ENCODE data around the gene LGR4. TPM values are rescaled to one million over a fixed set of nuclear protein-coding genes. Genes with fewer than 3 reads are reported as not detected.

Gene LGR4
- total RNA-seq, 4 donors from 2014 or later = 5.5 to 37.6 (median 11.8) TPM

GRCh38 chr11:27396259-27396839, 76.2 kb downstream of the LGR4 start:
- Histone ChIP-seq H3K4me1 (peaks cover 23 to 33% of the 10 kb centered on the region in 2 donors), H3K27ac (no peak overlapping the region), H3K36me3 (no peaks in the 10 kb centered on the region), H3K9me3 (no peaks in the 10 kb centered on the region), H3K4me3 (no peak overlapping the region), H3K27me3 (no peaks in the 10 kb centered on the region)
- no peak for ATAC-seq
- no peak for DNase-seq
- TF ChIP-seq, protein P1, sequence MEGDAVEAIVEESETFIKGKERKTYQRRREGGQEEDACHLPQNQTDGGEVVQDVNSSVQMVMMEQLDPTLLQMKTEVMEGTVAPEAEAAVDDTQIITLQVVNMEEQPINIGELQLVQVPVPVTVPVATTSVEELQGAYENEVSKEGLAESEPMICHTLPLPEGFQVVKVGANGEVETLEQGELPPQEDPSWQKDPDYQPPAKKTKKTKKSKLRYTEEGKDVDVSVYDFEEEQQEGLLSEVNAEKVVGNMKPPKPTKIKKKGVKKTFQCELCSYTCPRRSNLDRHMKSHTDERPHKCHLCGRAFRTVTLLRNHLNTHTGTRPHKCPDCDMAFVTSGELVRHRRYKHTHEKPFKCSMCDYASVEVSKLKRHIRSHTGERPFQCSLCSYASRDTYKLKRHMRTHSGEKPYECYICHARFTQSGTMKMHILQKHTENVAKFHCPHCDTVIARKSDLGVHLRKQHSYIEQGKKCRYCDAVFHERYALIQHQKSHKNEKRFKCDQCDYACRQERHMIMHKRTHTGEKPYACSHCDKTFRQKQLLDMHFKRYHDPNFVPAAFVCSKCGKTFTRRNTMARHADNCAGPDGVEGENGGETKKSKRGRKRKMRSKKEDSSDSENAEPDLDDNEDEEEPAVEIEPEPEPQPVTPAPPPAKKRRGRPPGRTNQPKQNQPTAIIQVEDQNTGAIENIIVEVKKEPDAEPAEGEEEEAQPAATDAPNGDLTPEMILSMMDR (IDR thresholded peaks at IDR 0.05 in 4 of 5, conservative IDR thresholded peaks at IDR 0.05 in 1 of 5) = no peak
- TF ChIP-seq POLR2A (IDR thresholded peaks at IDR 0.05) = no peak
- intact Hi-C loops (cut with DNase I; ENCODE audit: low total_unique reads) (loop anchor here (5.0 kb wide), 1 partner anchor 86 kb away; no protein-coding TSS in a partner anchor), in situ Hi-C loops (cut with MboI; ENCODE audit: low sequenced_read_pairs in 4 of 4) (no loop called here)

DNA sequence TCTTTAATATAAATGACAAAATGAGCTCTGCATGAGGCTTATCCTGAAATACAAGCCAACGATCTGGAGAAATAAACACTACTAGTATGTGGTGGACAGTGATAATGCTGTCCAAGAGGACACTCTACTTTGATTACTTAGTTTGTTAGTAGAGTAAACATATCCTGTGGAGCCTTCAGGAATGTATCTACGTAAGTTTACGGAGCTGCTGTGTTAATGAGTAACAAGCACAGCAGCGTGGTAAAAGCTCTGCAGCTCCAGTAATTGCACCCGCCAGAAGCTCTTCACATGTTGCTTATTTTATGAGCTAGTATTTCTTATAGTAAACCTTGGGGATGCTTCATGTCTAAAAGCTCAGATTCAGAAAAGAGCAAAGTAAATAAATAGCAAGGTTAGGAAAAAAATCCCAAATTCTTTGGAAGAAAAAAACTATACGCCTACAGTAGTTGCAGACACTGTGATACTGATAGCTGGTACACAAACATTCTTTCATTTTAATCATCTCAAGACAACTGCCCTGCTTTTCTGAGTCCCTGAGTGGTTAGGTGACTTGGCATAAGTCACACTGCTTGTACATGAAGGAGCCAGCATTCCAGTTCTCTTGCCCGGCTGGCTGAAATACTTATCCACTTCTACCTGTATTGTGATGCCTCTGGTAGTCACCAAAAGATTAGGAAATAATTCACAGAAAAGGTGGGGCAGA, 76.9 kb downstream of the LGR4 start:
- Histone ChIP-seq H3K4me1 (peaks cover 23 to 33% of the 10 kb centered on the region in 2 donors), H3K4me3 (no peak overlapping the region), H3K27ac (no peak overlapping the region), H3K9me3 (no peaks in the 10 kb centered on the region), H3K36me3 (no peaks in the 10 kb centered on the region), H3K27me3 (no peaks in the 10 kb centered on the region)
- in situ Hi-C loops (cut with MboI; ENCODE audit: low sequenced_read_pairs in 4 of 4) (no loop called here), intact Hi-C loops (cut with DNase I; ENCODE audit: low total_unique reads) (loop anchor here (5.0 kb wide), 1 partner anchor 87 kb away; no protein-coding TSS in a partner anchor)
- peak in 1 of 2 donors; percentile 65 for ATAC-seq
- no peak for DNase-seq
- TF ChIP-seq POLR2A (IDR thresholded peaks at IDR 0.05) = no peak
- TF ChIP-seq, protein P1 (IDR thresholded peaks at IDR 0.05 in 4 of 5, conservative IDR thresholded peaks at IDR 0.05 in 1 of 5) = no peak

DNA sequence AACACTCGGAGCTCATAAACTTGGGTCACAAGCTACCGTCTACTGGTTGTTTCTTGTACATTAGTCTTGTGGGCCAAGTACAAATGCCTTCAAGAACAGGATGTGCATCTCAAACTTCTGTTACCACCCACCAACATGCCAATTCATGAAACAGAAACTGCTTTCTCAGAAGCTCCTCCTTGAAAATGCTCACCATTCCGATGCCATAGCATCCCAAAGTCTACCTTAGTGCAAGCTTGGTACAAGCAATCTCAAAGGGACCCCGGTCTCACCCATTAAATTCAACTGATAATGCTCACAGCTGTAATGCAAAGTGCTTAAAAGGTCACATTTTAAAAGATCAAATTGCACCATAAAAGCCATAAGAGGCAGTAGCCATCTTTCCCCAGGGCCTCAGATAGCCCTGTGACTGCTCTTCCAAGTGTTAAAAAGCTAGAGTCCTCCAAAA, 77.8 kb downstream of the LGR4 start:
- Histone ChIP-seq H3K4me3 (no peak overlapping the region), H3K4me1 (peaks cover 23 to 33% of the 10 kb centered on the region in 2 donors), H3K9me3 (no peaks in the 10 kb centered on the region), H3K27ac (no peak overlapping the region), H3K27me3 (no peaks in the 10 kb centered on the region), H3K36me3 (no peaks in the 10 kb centered on the region)
- intact Hi-C loops (cut with DNase I; ENCODE audit: low total_unique reads) = loop anchor here (5.0 kb wide), 1 partner anchor 87 kb away; no protein-coding TSS in a partner anchor
- ATAC-seq (peak in 1 of 2 donors; percentile 35), DNase-seq (no peak)
- TF ChIP-seq POLR2A (IDR thresholded peaks at IDR 0.05) = no peak
- TF ChIP-seq, protein P1 (IDR thresholded peaks at IDR 0.05 in 4 of 5, conservative IDR thresholded peaks at IDR 0.05 in 1 of 5) = no peak
- in situ Hi-C loops (cut with MboI; ENCODE audit: low sequenced_read_pairs in 4 of 4) = no loop called here

GRCh38 chr11:27392278-27393114, 80.1 kb downstream of the LGR4 start:
- intact Hi-C loops (cut with DNase I; ENCODE audit: low total_unique reads) (no loop called here), in situ Hi-C loops (cut with MboI; ENCODE audit: low sequenced_read_pairs in 4 of 4) (no loop called here)
- Histone ChIP-seq H3K4me1 (peaks cover 23 to 32% of the 10 kb centered on the region in 2 donors), H3K9me3 (no peaks in the 10 kb centered on the region), H3K4me3 (no peak overlapping the region), H3K27ac (no peak overlapping the region), H3K27me3 (no peaks in the 10 kb centered on the region), H3K36me3 (no peaks in the 10 kb centered on the region)
- TF ChIP-seq, protein P1 (IDR thresholded peaks at IDR 0.05 in 4 of 5, conservative IDR thresholded peaks at IDR 0.05 in 1 of 5) = no peak
- no peak for TF ChIP-seq POLR2A (IDR thresholded peaks at IDR 0.05)
- no peak for DNase-seq
- no peak for ATAC-seq
